Hematopoietic multipotent progenitor cell treated with erythropoietin and hydrocortisone succinate and interleukin-3 and kit ligand, for 6 days (in vitro differentiated cells): ENCODE measurements around the gene COMMD4.
"Not testable (repeated sequence)": the region's sequence is repeated elsewhere in the genome, so short reads cannot be mapped to it uniquely, and the experiment has no call there.

ENCODE experiments used
- DNase-seq: peaks from one replicate; pipeline ENCODE4 v3.0.0-alpha.2; 2015

The COMMD4 gene

GRCh38 chr15:75335705-75336355, at the start of gene COMMD4:
Gene COMMD4, plus strand, starts transcription at chr15:75336063. Its CDS starts 27 bp downstream, at chr15:75336090.
- peak; percentile 97 for DNase-seq

- DNase-seq = not testable (repeated sequence)
These were observed 42.2 kb upstream of the COMMD4 start for GRCh38 chr15:75293660-75294059.

GRCh38 chr15:75298541-75299310, 37.1 kb upstream of the COMMD4 start:
- DNase-seq = not testable (repeated sequence)

GRCh38 chr15:75299311-75299688, 36.6 kb upstream of the COMMD4 start:
- not testable (repeated sequence) for DNase-seq

GRCh38 chr15:75300026-75300425, 35.8 kb upstream of the COMMD4 start:
- not testable (repeated sequence) for DNase-seq

- DNase-seq = no peak
These were observed 33.5 kb upstream of the COMMD4 start for GRCh38 chr15:75302318-75302717.

GRCh38 chr15:75302753-75303152, 33.1 kb upstream of the COMMD4 start:
- DNase-seq = not testable (repeated sequence)

GRCh38 chr15:75306188-75306587, 29.7 kb upstream of the COMMD4 start:
- DNase-seq = no peak

- DNase-seq = peak; percentile 74
These were observed 28.0 kb upstream of the COMMD4 start for GRCh38 chr15:75307778-75308390.

GRCh38 chr15:75309711-75310110, 26.2 kb upstream of the COMMD4 start:
- no peak for DNase-seq

GRCh38 chr15:75312548-75312947, 23.3 kb upstream of the COMMD4 start:
- DNase-seq = peak; percentile 24

GRCh38 chr15:75313116-75313845, 22.6 kb upstream of the COMMD4 start:
- no peak for DNase-seq

GRCh38 chr15:75314552-75315290, 21.1 kb upstream of the COMMD4 start:
- no peak for DNase-seq

GRCh38 chr15:75319231-75319897, 16.5 kb upstream of the COMMD4 start:
- not testable (repeated sequence) for DNase-seq

- DNase-seq = no peak
These were observed 14.2 kb upstream of the COMMD4 start for GRCh38 chr15:75321711-75322110.

GRCh38 chr15:75325922-75326321, 9.9 kb upstream of the COMMD4 start:
- DNase-seq = no peak

- no peak for DNase-seq
These were observed 8.9 kb upstream of the COMMD4 start for GRCh38 chr15:75327005-75327404.

GRCh38 chr15:75327491-75327890, 8.4 kb upstream of the COMMD4 start:
- DNase-seq = no peak

GRCh38 chr15:75328493-75329314, 7.2 kb upstream of the COMMD4 start:
- DNase-seq = no peak

- no peak for DNase-seq
These were observed 6.3 kb upstream of the COMMD4 start for GRCh38 chr15:75329571-75329970.

GRCh38 chr15:75332093-75332492, 3.8 kb upstream of the COMMD4 start:
- DNase-seq = not testable (repeated sequence)
